HG03025 (cell line): ENCODE data around the gene OBSCN.

Experiments
- ATAC-seq: cut with Tn5 transposase; IDR thresholded peaks from one replicate; pipeline ENCODE4 v1.9.1; 2021; ENCODE audit warnings: mild to moderate bottlenecking, moderate library complexity; ENCODE audit not compliant: unreplicated experiment, low FRiP score

OBSCN gene

DNA sequence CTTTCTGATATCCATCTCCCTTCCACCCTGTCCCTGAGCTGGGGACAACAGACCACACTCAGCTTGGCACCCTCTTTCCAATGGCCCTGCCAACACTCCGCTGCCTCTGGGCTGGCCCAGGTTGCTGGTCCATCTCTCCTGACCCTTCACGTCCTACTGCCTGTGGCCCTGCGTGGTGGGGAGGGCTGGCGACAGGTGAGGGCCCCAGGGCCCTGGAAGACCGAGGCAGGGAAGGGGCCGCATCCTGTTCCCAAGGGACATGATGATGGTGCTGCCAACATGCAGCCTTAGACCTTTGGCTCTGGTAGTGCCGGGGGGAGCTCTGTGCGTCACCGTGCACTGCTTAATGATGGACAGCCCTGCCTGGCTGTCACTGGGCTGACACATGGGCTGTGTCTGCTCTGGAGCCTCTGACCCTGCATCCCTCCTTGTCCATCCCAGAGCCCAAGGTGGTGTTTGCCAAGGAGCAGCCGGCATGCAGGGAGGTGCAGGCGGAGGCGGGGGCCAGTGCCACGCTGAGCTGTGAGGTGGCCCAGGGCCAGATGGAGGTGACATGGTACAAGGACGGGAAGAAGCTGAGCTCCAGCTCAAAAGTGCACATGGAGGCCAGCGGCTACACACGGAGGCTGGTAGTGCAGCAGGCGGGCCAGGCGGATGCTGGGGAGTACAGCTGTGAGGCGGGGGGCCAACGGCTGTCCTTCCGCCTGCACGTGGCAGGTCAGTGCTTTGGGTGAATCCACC, 65.2 kb downstream of the OBSCN start:
- no peak for ATAC-seq

DNA sequence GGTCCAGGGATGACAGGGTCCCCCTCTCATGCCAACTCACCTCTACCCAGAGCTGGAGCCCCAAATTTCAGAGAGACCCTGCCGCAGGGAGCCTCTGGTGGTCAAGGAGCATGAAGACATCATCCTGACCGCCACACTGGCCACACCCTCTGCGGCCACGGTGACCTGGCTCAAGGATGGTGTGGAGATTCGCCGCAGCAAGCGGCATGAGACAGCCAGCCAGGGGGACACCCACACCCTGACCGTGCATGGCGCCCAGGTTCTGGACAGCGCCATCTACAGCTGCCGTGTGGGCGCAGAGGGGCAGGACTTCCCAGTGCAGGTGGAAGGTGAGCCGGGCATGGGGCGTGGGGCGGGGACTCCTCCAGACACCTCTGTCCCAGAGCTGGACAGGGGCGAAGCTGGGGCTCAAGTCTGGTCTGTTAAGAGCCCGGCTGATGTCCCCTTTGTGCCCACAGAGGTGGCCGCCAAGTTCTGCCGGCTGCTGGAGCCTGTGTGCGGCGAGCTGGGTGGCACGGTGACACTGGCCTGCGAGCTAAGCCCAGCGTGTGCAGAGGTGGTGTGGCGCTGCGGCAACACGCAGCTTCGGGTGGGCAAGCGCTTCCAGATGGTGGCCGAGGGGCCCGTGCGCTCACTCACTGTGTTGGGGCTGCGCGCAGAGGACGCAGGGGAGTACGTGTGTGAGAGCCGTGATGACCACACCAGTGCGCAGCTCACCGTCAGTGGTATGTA, 66.0 kb downstream of the OBSCN start:
- ATAC-seq: no peak

DNA sequence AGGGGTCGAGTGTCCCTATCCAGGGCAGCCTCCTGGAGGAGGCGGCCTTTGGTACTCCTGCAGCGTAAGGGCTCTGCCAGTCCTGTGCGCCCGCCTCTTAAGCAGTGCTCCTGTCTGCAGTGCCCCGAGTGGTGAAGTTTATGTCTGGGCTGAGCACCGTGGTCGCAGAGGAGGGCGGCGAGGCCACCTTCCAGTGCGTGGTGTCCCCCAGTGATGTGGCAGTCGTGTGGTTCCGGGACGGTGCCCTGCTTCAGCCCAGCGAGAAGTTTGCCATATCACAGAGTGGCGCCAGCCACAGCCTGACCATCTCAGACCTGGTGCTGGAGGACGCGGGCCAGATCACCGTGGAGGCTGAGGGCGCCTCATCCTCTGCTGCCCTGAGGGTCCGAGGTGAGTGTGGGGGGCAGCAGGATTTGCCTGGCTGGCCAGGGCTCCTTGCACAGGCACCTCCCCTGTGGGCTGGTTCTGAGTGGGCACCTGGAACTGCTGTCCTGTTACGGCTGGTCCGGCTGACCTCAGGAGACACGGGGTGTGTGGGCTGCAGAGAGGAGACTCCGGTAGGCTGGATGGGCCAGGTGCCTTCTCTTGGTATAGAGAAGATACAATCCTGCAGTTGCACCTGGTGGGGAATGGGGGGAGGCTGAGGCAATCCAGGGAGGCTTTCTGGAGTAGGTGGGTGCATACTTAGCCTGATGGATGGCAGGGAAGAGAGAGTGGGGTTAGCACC, 66.8 kb downstream of the OBSCN start:
- ATAC-seq: no peak

DNA sequence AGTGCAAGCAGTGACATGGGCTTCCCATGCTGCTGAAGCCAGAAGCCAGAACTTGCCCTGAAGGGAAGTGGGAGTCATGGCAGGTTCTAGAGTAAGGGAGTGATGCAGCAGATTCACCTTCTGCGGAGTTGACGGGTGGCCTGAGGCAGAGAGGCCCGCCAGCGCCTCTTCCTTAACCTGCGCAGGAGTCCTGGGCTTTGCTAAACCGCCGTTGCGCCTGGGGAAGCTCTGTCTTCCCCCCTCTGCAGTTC, 67.3 kb downstream of the OBSCN start:
- no peak for ATAC-seq

DNA sequence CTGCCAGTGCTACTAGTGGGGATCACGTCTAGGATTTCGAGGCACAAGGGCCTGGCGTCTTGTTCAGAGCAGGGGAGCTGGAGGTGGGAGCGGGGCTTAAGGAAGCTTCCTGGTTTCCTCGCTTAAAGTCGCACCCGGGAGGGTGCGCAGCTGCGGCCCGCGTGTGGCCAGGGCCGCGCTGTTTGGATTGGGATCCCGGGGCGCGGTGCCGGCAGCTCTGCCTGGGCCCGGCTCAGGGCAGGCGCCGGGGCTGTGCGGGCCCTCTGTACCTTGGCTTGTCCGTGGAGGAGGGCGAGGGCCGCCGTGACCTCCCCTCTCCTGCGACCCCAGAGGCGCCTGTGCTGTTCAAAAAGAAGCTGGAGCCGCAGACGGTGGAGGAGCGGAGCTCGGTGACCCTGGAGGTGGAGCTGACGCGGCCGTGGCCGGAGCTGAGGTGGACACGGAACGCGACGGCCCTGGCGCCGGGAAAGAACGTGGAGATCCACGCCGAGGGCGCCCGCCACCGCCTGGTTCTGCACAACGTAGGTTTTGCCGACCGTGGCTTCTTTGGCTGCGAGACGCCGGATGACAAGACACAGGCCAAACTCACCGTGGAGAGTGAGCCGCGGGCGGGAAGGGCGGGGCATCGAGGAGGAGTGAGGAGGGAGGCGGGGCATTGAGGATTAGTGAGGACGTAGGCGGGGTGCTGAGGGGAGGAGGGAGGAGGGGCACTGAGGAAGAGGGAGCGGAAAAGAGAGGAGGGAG, 67.8 kb downstream of the OBSCN start:
- ATAC-seq: peak; percentile 48

DNA sequence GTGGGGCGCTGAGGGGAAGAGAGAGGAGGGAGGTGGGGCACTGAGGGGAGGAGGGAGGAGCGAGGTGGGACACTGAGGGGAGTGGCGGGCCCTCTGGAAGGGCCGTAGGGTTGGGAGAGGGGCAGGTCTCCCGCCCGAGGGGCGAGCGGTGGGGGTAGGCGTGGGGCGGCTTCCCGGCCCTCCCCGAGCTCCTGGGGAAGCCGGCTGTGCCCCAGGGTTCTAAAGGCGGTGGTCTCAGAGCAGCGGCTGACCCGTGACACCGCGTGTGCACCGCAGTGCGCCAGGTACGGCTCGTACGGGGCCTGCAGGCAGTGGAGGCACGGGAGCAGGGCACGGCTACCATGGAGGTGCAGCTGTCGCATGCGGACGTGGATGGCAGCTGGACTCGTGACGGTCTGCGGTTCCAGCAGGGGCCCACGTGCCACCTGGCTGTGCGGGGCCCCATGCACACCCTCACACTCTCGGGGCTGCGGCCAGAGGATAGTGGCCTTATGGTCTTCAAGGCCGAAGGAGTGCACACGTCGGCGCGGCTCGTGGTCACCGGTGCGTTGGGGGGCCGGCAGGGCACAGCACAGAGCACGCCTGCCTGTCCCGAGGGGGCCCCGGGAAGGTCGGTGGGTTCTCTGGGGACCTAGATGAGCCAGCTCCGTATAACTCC, 68.5 kb downstream of the OBSCN start:
- no peak for ATAC-seq

DNA sequence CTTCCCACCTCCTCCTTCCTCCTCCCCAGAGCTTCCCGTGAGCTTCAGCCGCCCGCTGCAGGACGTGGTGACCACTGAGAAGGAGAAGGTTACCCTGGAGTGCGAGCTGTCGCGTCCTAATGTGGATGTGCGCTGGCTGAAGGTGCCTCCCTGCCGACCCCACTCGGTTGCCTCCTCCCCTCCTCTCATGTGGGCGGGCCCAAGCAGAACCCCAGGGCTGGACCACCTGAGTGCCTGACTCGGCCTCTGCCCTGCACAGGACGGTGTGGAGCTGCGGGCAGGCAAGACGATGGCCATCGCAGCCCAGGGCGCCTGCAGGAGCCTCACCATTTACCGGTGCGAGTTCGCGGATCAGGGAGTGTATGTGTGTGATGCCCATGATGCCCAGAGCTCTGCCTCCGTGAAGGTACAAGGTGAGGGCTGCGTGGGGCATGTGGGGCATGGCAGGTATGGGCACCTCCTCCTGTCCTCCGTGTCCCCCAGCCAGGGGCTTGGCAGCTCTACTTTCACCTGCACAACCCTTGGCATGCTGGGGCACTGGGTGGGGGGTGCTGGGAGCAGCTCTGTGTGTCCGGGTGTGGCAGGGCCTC, 69.2 kb downstream of the OBSCN start:
- no peak for ATAC-seq

DNA sequence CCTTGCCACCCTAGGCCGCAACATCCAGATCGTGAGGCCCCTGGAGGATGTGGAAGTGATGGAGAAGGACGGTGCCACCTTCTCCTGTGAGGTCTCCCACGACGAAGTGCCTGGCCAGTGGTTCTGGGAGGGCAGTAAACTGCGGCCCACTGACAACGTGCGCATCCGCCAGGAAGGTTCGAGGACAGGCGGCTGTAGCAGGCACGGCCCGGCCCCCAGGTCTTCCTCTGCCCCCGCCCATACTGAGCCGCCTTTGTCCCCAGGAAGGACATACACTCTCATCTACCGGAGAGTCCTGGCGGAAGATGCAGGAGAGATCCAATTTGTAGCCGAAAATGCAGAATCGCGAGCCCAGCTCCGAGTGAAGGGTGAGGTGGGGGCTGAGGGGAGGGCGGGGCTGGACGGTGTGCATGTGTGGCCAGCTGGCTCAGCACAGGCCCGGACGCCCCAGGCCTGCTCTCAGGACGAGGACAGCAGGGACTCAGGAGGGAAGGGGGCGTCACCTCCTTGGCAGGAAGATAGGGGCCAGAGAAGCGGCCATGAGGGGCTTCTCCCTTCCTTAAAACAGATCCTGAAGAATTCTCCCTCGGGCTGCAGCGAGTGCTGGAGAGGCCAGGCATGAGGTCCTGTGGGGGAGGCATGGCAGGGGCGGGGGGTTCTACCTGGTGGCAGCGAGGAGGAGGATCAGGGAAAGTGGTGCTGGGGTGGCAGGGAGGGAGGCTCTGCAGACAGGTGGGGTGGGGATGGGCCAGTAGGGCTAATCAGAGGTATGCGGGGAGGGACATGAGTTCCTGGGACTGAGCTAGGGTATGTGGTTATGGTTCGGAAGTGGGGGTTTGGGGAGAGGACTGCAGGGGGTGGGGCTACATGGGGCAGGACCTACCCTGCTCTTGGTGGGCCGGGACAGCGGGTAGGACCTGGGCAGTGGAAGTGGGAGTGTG, 69.9 kb downstream of the OBSCN start:
- ATAC-seq: no peak

DNA sequence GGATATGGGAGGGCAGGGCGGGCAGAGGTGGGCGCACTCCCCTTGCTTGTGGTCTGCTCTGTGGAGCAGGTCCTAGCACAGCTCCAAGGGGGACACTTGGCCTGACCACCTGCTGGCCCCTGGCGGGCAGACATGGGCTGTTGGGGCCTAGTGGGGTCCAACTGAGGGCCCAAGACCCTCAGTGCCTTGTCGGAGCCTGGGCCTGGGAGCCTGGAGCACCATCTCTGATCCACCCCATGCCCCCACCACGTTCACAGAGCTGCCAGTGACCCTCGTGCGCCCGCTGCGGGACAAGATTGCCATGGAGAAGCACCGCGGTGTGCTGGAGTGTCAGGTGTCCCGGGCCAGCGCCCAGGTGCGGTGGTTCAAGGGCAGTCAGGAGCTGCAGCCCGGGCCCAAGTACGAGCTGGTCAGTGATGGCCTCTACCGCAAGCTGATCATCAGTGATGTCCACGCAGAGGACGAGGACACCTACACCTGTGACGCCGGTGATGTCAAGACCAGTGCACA, 70.6 kb downstream of the OBSCN start:
- ATAC-seq: no peak

DNA sequence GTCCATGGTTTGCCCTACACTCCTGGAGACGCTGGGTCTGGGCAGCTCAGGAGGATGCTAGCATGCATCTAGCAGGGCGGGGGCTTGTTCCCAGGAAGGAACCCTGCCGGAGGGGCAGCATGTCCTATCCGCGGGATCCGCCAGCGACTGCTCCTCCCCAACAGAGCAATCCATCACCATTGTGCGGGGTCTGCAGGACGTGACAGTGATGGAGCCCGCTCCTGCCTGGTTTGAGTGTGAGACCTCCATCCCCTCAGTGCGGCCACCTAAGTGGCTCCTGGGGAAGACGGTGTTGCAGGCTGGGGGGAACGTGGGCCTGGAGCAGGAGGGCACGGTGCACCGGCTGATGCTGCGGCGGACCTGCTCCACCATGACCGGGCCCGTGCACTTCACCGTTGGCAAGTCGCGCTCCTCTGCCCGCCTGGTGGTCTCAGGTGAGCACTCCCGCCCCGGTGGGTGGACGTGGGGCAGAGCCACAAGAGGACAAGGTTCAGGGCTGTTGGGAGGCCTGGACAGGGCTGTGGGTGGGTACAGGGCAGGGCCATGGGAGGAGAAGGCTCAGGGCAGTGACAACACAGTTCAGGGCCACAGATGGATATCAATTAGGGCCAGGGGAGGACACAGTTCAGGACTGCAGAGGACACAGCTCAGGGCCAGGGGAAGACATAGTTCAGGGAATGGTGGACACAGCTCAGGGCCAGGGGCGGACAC, 71.3 kb downstream of the OBSCN start:
- no peak for ATAC-seq

DNA sequence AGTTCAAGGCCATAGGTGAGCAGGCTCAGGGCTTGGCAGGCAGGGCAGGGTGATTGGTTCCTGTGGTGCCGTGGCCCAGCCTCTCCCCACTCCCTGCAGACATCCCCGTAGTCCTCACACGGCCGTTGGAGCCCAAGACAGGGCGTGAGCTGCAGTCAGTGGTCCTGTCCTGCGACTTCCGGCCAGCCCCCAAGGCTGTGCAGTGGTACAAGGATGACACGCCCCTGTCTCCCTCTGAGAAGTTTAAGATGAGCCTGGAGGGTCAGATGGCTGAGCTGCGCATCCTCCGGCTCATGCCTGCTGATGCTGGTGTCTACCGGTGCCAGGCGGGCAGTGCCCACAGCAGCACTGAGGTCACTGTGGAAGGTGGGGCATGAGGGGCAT, 71.9 kb downstream of the OBSCN start:
- ATAC-seq: no peak

DNA sequence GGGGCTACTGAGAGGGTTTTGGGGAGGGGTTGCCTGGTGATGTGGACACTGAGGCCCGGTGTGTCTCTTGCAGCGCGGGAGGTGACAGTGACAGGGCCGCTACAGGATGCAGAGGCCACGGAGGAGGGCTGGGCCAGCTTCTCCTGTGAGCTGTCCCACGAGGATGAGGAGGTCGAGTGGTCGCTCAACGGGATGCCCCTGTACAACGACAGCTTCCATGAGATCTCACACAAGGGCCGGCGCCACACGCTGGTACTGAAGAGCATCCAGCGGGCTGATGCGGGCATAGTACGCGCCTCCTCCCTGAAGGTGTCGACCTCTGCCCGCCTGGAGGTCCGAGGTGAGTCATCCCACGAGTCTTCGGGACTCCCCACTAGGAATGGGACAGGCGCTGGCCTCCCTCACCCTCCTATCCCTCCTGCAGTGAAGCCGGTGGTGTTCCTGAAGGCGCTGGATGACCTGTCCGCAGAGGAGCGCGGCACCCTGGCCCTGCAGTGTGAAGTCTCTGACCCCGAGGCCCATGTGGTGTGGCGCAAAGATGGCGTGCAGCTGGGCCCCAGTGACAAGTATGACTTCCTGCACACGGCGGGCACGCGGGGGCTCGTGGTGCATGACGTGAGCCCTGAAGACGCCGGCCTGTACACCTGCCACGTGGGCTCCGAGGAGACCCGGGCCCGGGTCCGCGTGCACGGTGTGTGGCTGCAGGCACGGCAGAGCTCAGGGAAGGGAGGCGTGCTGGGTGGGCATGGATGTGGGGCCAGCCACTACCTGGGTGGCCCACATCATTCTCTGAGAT, 72.5 kb downstream of the OBSCN start:
- no peak for ATAC-seq

DNA sequence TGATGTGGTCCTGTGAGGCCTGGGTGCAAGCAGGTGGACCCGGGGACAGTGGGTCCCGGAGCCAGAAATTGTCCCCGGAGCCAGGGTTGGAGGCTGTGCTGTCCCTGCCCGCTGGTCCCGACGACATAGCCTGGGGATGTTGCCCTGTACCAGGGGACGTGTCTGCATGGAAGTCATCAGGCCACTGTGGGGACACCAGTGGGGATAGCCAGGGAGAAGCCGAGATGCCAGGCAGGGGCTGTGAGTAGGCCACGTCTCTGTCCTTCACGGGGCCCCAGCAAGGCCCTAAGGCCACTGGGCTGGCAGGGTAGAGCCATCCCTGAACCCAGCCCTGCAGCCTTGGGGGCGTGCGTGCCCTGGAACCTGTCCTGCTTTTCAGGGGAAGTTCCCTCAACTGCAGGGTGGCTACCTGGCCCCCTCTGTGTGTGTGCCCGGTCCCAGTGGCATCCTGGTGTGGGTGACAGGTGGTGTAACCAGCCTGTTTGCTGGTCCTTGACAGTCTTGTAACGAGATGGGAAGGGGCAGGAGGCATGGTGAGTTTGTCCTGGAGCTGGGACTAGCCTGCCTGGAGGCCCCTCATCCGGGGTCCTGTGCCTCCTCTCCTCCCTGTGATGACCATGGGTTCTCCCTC, 73.2 kb downstream of the OBSCN start:
- ATAC-seq: no peak

DNA sequence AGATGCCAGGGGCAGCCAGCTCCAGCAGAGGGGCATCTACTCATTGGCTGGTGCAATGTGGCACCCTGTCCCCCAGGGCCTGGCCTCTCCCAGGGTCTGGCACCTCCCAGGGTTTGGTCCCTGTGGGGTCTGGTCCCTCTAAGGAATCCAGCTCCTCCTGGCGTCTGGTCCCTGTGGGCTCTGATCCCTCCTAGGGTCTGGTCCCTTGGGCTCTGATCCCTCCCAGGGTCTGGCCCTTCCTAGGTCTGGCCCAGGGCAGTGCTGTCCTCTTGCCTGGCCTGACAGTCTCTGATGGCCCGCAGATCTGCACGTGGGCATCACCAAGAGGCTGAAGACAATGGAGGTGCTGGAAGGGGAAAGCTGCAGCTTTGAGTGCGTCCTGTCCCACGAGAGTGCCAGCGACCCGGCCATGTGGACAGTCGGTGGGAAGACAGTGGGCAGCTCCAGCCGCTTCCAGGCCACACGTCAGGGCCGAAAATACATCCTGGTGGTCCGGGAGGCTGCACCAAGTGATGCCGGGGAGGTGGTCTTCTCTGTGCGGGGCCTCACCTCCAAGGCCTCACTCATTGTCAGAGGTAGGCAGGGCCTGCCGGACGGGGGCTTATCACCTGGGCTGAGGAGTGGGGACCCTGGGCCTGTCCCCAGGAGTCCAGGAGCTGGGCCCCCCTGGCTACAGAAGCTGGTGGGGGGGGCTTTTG, 73.9 kb downstream of the OBSCN start:
- ATAC-seq: no peak

DNA sequence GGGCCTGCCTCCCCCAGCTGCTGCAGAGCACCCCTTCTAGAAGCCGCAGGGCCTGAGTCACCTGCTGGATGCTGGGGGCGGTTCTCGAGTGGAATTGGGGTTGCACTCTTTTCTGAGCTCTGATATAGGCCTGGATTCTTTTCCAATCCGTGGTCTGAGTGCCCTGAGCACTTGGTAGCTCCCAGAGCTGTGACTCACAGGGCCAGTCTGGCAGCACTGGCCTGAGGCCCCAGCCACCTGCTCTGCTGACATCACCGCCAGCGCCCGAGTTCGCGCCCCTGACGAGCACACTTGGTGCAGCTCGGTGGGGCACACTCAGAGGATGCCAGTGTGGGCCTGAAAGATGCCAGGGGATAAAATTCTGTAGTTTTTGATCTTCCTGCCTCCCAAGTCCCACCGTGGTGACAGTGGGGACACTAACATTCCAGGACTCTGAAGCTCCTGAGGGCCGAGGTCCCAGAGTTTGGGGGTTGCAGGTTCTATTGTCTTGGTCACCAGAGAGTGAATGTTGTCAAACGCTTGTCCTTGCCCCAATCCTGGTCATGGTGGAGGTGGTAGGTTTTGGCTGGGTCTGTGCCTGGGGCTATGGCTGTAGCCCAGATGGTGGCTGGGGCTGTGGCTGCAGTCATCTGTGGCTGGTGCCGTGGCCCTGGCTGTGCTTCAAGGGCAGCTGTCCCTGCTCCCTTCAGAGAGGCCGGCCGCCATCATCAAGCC, 74.6 kb downstream of the OBSCN start:
- no peak for ATAC-seq

DNA sequence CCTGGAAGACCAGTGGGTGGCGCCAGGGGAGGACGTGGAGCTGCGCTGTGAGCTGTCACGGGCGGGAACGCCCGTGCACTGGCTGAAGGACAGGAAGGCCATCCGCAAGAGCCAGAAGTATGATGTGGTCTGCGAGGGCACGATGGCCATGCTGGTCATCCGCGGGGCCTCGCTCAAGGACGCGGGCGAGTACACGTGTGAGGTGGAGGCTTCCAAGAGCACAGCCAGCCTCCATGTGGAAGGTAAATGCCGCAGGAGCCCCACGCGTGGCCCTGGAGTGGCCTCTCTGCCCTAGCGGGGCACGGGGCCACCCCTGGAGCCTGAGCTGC, 75.2 kb downstream of the OBSCN start:
- no peak for ATAC-seq
